Endodermal cell (in vitro differentiated cells): Measurements from ENCODE around the gene GJC1. TPM values are rescaled to one million over a fixed set of nuclear protein-coding genes. Genes with fewer than 3 reads are reported as not detected.

Source experiments
- DNase-seq: peaks from one replicate; pipeline ENCODE4 v3.0.0-alpha.2; 2017
- H3K27ac ChIP-seq: 2 replicates; pipeline ENCODE4 v1.5.1; 2013; ENCODE audit warnings: mild to moderate bottlenecking, low read depth, low read length, moderate library complexity
- H3K27me3 ChIP-seq: 2 replicates; pipeline ENCODE4 v1.6.1; 2013; ENCODE audit warnings: mild to moderate bottlenecking, low read length, moderate library complexity; ENCODE audit not compliant: insufficient read depth, control insufficient read depth, poor library complexity, severe bottlenecking
- H3K36me3 ChIP-seq: 2 replicates; pipeline ENCODE4 v1.7.0; 2013; ENCODE audit warnings: mild to moderate bottlenecking, low read length, moderate library complexity; ENCODE audit not compliant: control insufficient read depth, insufficient read depth
- H3K4me1 ChIP-seq: one replicate; pipeline ENCODE4 v1.7.0; 2013; ENCODE audit warnings: low read length; ENCODE audit not compliant: control insufficient read depth, insufficient read depth
- H3K4me3 ChIP-seq: 2 replicates; pipeline ENCODE4 v1.5.1; 2013; ENCODE audit warnings: mild to moderate bottlenecking, low read length, moderate library complexity
- H3K9ac ChIP-seq: 2 replicates; pipeline ENCODE4 v1.6.1; 2013; ENCODE audit warnings: mild to moderate bottlenecking, low read length, moderate library complexity; ENCODE audit not compliant: poor library complexity, severe bottlenecking; ENCODE audit errors: extremely low read depth
- H3K9me3 ChIP-seq: 2 replicates; pipeline ENCODE4 v1.6.1; 2013; ENCODE audit warnings: mild to moderate bottlenecking, low read length, moderate library complexity; ENCODE audit not compliant: control insufficient read depth
- H3K27ac Mint-ChIP-seq: 2 replicates; pipeline ENCODE4 v1.8.0; 2020; ENCODE audit warnings: mixed read lengths
- H3K27me3 Mint-ChIP-seq: 2 replicates; pipeline ENCODE4 v1.8.0; 2021; ENCODE audit warnings: mild to moderate bottlenecking, mixed read lengths; ENCODE audit not compliant: insufficient read depth
- H3K36me3 Mint-ChIP-seq: 2 replicates; pipeline ENCODE4 v1.8.0; 2020; ENCODE audit warnings: low read depth, mixed read lengths
- H3K4me1 Mint-ChIP-seq: 2 replicates; pipeline ENCODE4 v1.8.0; 2020; ENCODE audit warnings: mixed read lengths
- H3K4me3 Mint-ChIP-seq: 2 replicates; pipeline ENCODE4 v1.8.0; 2020; ENCODE audit warnings: mild to moderate bottlenecking, moderate library complexity, mixed read lengths
- H3K9me3 Mint-ChIP-seq: 2 replicates; pipeline ENCODE4 v1.8.0; 2020; ENCODE audit warnings: mild to moderate bottlenecking, mixed read lengths
- CTCF ChIP-seq: fragments of 200-600 bp; sonication (generic); conservative IDR thresholded peaks from 2 replicates; pipeline ENCODE4 v1.5.0; 2021; ENCODE audit warnings: antibody characterized with exemption, mild to moderate bottlenecking
- WGBS, 2 experiments: methylation state at CpG; one replicate each; pipeline versions ENCODE4 v1.1.5 to v1.1.7; 2013; ENCODE audit warnings: missing lambda C conversion rate in 2 of 2, mixed read lengths in 1 of 2; ENCODE audit not compliant: insufficient coverage in 1 of 2, insufficient read length in 1 of 2; 5-methylcytosine and 5-hydroxymethylcytosine counted together
- total RNA-seq, 2 donors: library from RNA; stranded (reverse); fragmentation: NEBNext Ultra II Directional in 1 of 2; extraction: Animal tissue kit (Norgen Biotek cat#: 25700) in 1 of 2; gene quantifications; 2 replicates in 1 of 2; 3 replicates in 1 of 2; pipeline ENCODE4 v1.2.1, GENCODE V29; 2021

GJC1 gene
- total RNA-seq, 2 donors from 2014 or later, result 81.9 to 108 TPM

- Mint-ChIP-seq H3K27ac (no peak overlapping the region), H3K36me3 (peaks cover 66% of the 10 kb centered on the region), H3K9me3 (no peaks in the 10 kb centered on the region), H3K27me3 (no peaks in the 10 kb centered on the region), H3K4me3 (no peak overlapping the region), H3K4me1 (peaks cover 2% of the 10 kb centered on the region)
- H3K27ac ChIP-seq, result no peak overlapping the region
- DNase-seq, result no peak
- 95 to 96% methylated on average over 7 to 10 of the region's 10 CpGs for WGBS, 2 experiments
- H3K9me3 ChIP-seq, result no peaks in the 10 kb centered on the region
- H3K36me3 ChIP-seq, result peaks cover 71% of the 10 kb centered on the region
- no peaks in the 10 kb centered on the region for H3K4me1 ChIP-seq
- H3K4me3 ChIP-seq, result no peak overlapping the region
- no peaks in the 10 kb centered on the region for H3K27me3 ChIP-seq
- no peak overlapping the region for H3K9ac ChIP-seq
- TF ChIP-seq CTCF, result no peak
Observed at GRCh38 chr17:44804302-44805089, 25.6 kb downstream of the GJC1 start.

- Histone ChIP-seq H3K4me1 (no peaks in the 10 kb centered on the region), H3K36me3 (peaks cover 91% of the 10 kb centered on the region), H3K9ac (no peak overlapping the region), H3K27ac (no peak overlapping the region), H3K4me3 (no peak overlapping the region), H3K27me3 (no peaks in the 10 kb centered on the region), H3K9me3 (no peaks in the 10 kb centered on the region)
- 96 to 100% methylated on average over 3 to 5 of the region's 5 CpGs for WGBS, 2 experiments
- H3K9me3 Mint-ChIP-seq, result no peaks in the 10 kb centered on the region
- H3K27me3 Mint-ChIP-seq, result no peaks in the 10 kb centered on the region
- H3K4me1 Mint-ChIP-seq, result no peaks in the 10 kb centered on the region
- H3K27ac Mint-ChIP-seq, result no peak overlapping the region
- no peak for TF ChIP-seq CTCF
- no peak overlapping the region for H3K4me3 Mint-ChIP-seq
- DNase-seq, result no peak
- H3K36me3 Mint-ChIP-seq, result peaks cover 72% of the 10 kb centered on the region
Observed at GRCh38 chr17:44801880-44802279, 28.2 kb downstream of the GJC1 start.

GRCh38 chr17:44798356-44798755, 31.7 kb downstream of the GJC1 start:
- 96 to 100% methylated on average over 1 to 2 of the region's 2 CpGs for WGBS, 2 experiments
- Histone ChIP-seq H3K4me1 (no peaks in the 10 kb centered on the region), H3K4me3 (no peak overlapping the region), H3K9ac (no peak overlapping the region), H3K27ac (no peak overlapping the region), H3K9me3 (no peaks in the 10 kb centered on the region), H3K36me3 (peaks cover 57% of the 10 kb centered on the region), H3K27me3 (no peaks in the 10 kb centered on the region)
- Mint-ChIP-seq H3K9me3 (no peaks in the 10 kb centered on the region), H3K27ac (no peak overlapping the region), H3K4me3 (no peak overlapping the region), H3K4me1 (peaks cover 7% of the 10 kb centered on the region), H3K27me3 (no peaks in the 10 kb centered on the region), H3K36me3 (peaks cover 41% of the 10 kb centered on the region)
- no peak for TF ChIP-seq CTCF
- no peak for DNase-seq
